MCF 10A (cell line): ENCODE results near the gene KCNG1. TPM values are rescaled to one million over a fixed set of nuclear protein-coding genes. Genes with fewer than 3 reads are reported as not detected.

Experiments
- BruUV-seq: library from RNA; stranded (reverse); fragments of 400-500 nt; replicated peaks from 2 replicates; lab custom pipeline; 2021; lab: Mats Ljungman, UMichigan
- CTCF ChIA-PET: fragments of 300-600 bp; sonication (Branson Sonifier 250); formaldehyde crosslinking; extraction: SDS; loops from one replicate; lab custom pipeline; 2021; ENCODE audit warnings: antibody characterized with exemption, inconsistent platforms; lab: Yijun Ruan, JAX
- POLR2A ChIA-PET: fragments of 300-600, 350-650 bp; sonication (Branson Sonifier 250); formaldehyde crosslinking; extraction: SDS; loops from one replicate; lab custom pipeline; 2020; ENCODE audit warnings: antibody characterized with exemption, inconsistent platforms; lab: Yijun Ruan, JAX
- DNase-seq: peaks from one replicate; pipeline ENCODE4 v3.0.0-alpha.2; 2018; ENCODE audit not compliant: unreplicated experiment
- H3K27ac Mint-ChIP-seq: one replicate; pipeline ENCODE4 v1.8.0; 2022; ENCODE audit warnings: mild to moderate bottlenecking, low read depth, mixed read lengths; ENCODE audit not compliant: unreplicated experiment
- H3K27me3 Mint-ChIP-seq: one replicate; pipeline ENCODE4 v1.8.0; 2022; ENCODE audit warnings: mixed read lengths; ENCODE audit not compliant: insufficient read depth, unreplicated experiment
- H3K36me3 Mint-ChIP-seq: one replicate; pipeline ENCODE4 v1.8.0; 2022; ENCODE audit warnings: mild to moderate bottlenecking, moderate library complexity, mixed read lengths; ENCODE audit not compliant: insufficient read depth, unreplicated experiment
- H3K4me1 Mint-ChIP-seq: one replicate; pipeline ENCODE4 v1.8.0; 2022; ENCODE audit warnings: mixed read lengths; ENCODE audit not compliant: insufficient read depth, unreplicated experiment
- H3K4me3 Mint-ChIP-seq: one replicate; pipeline ENCODE4 v1.8.0; 2022; ENCODE audit warnings: mild to moderate bottlenecking, moderate library complexity, mixed read lengths; ENCODE audit not compliant: unreplicated experiment
- H3K9me3 Mint-ChIP-seq: one replicate; pipeline ENCODE4 v1.8.0; 2022; ENCODE audit warnings: mixed read lengths; ENCODE audit not compliant: unreplicated experiment
- CTCF ChIP-seq: fragments of 200-600 bp; IDR thresholded peaks from one replicate; pipeline ENCODE4 v1.8.0; 2022; ENCODE audit warnings: antibody characterized with exemption, mild to moderate bottlenecking; ENCODE audit not compliant: unreplicated experiment
- intact Hi-C: fragments of 100-400 bp; cut with micrococcal nuclease; formaldehyde crosslinking; loops from 2 replicates; pipeline ENCODE4 v1.14.1; 2022
- total RNA-seq: library from RNA; stranded (reverse); gene quantifications from 2 replicates; pipeline ENCODE4 v1.2.3, GENCODE V29; 2022

KCNG1 gene
- total RNA-seq, 1 experiment from 2014 or later: 24.8 TPM

GRCh38 chr20:51029963-51030920 is 7.3 kb upstream of the KCNG1 start:
- no peak for DNase-seq
- no peak overlapping the region for H3K4me3 Mint-ChIP-seq
- H3K27ac Mint-ChIP-seq: no peak overlapping the region
- ChIA-PET POLR2A (interaction anchor here (0.7 kb wide), 2 partner anchors 11 to 37 kb away, joined by 4 read pairs; no protein-coding TSS in a partner anchor), CTCF (interaction anchor here (0.5 to 4.0 kb wide), 9 partner anchors 15 to 1098 kb away, joined by 3 to 35 read pairs (median 4); no protein-coding TSS in a partner anchor)
- peaks cover 26% of the 10 kb centered on the region for H3K27me3 Mint-ChIP-seq
- intact Hi-C loops: no loop called here
- TF ChIP-seq CTCF: no peak
- peaks cover 11% of the 10 kb centered on the region for H3K4me1 Mint-ChIP-seq
- no TSS peak for BruUV-seq
- no peaks in the 10 kb centered on the region for H3K9me3 Mint-ChIP-seq
- no peaks in the 10 kb centered on the region for H3K36me3 Mint-ChIP-seq

DNA sequence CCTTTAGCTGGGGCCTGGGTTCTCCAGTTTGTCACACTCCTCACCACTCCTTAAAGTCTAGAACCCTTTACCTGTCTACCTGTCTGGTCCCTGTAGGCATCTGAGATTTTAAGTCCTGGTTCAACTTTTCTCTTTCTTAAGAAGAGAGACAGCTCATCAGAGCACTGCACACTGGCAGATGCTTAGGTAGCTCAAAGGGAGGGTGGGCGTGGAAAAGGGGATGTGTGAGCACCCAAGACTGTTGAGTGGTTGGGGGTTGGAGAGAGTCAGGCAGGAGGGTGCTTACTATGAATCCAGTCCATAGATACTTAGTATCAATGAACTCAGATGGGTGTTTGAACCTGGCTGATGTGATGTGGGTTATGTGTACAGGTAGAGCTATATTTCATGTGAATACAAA is 6.6 kb upstream of the KCNG1 start:
- peaks cover 11% of the 10 kb centered on the region for H3K4me1 Mint-ChIP-seq
- H3K27me3 Mint-ChIP-seq: peaks cover 26% of the 10 kb centered on the region
- POLR2A ChIA-PET: interaction anchor here (0.7 kb wide), 1 partner anchor 37 kb away, joined by 4 read pairs; no protein-coding TSS in a partner anchor
- CTCF ChIA-PET: interaction anchor here (0.5 to 4.0 kb wide), 8 partner anchors 22 to 1099 kb away, joined by 3 to 35 read pairs (median 4); no protein-coding TSS in a partner anchor
- intact Hi-C loops: no loop called here
- no peak overlapping the region for H3K27ac Mint-ChIP-seq
- TF ChIP-seq CTCF: no peak
- no TSS peak for BruUV-seq
- no peak overlapping the region for H3K4me3 Mint-ChIP-seq
- H3K36me3 Mint-ChIP-seq: no peaks in the 10 kb centered on the region
- DNase-seq: no peak
- no peaks in the 10 kb centered on the region for H3K9me3 Mint-ChIP-seq

DNA sequence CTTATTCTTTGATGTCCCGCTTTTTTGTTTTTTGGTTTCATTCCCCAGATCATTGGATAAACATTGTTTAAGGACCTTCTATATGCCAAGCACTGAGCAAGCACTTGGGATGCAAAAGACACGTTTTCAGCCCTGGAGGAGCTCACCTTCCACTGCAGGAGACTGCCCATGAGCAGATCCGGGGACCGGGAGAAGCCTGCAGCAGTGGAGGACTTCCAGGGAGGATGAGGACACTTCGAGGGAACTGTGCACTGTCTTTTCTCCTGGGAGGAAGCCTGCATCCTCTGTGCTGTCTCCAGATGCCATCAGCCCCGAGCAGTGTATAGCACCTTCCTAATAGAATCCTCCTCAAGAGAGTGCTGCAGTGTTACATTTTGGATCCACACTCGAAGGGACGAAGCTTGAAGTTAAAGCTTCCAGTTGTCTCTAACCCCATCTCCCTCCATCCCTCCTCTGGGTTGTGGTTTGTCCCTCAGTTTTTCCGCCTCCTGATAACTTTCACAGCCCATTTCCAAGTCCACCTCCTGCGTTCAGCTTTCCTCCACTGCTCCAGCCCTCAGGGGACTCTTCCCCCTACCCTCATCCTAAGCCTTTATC is 5.8 kb upstream of the KCNG1 start:
- Mint-ChIP-seq H3K27me3 (peaks cover 26% of the 10 kb centered on the region), H3K27ac (no peak overlapping the region), H3K9me3 (no peaks in the 10 kb centered on the region), H3K4me3 (no peak overlapping the region), H3K36me3 (no peaks in the 10 kb centered on the region), H3K4me1 (peaks cover 11% of the 10 kb centered on the region)
- intact Hi-C loops: no loop called here
- POLR2A ChIA-PET: interaction anchor here (1.9 kb wide), 1 partner anchor 36 kb away, joined by 6 read pairs; no protein-coding TSS in a partner anchor
- TF ChIP-seq CTCF: no peak
- CTCF ChIA-PET: interaction anchor here (0.5 to 4.0 kb wide), 8 partner anchors 10 to 566 kb away, joined by 3 to 35 read pairs (median 6); no protein-coding TSS in a partner anchor
- no peak for DNase-seq
- no TSS peak for BruUV-seq
